EL (cell line): ENCODE data around the gene USP12.
A peak's percentile ranks its signal among the peaks of the same experiment; 100 is the strongest.
"Not testable (repeated sequence)": the region's sequence is repeated elsewhere in the genome, so short reads cannot be mapped to it uniquely, and the experiment has no call there.

Experiments
- DNase-seq: peaks from one replicate; pipeline ENCODE4 v3.0.0-alpha.2; 2016

Gene USP12

DNA sequence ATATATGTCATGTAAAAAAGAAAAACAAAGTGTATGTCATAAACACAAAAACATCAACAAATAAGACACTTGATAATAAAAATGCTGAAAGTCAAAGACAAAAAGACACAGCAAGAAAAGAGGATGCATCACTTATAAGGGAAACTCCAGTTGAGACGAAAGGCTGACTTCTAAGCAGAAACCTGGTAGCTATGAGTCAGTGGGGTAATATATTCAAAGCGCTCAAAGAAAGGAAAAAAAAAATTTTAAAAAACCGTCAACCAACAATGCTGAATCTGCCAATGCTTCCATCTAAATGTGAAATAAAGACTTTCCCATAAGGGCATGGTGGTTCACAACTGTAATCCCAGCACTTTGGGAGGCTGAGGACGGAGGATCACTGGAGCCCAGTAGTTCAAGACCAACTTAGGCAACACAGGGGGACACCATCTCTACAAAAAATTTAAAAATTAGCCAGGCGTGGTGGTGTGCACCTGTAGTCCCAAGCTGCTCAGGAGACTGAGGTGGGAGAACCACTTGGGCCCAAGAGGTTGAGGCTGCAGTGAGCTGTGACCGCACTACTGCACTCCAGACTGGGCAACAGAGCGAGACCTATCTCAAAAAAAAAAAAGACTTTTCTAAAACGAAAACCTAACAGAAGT lies 24.0 kb downstream of the USP12 start:
- no peak for DNase-seq

DNA sequence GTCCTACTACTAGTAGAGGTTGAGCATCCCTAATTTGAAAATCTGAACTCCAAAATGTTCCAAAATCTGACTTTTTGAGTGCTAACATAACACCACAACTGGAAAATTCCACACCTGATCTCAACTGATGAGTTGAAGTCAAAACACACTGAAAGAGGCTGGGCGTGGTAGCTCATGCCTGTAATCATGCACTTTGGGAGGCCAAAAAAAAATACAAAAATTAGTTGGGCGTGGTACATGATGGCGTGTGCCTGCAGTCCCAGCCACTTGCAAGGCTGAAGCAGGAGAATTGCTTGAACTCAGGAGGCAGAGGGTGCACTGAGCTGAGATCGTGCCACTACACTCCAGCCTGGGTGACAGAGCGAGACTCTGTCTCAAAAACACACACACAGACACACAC lies 29.9 kb downstream of the USP12 start:
- no peak for DNase-seq

- not testable (repeated sequence) for DNase-seq
Observed at GRCh38 chr13:27141159-27141558, 30.5 kb downstream of the USP12 start.

- DNase-seq, result no peak
Observed at GRCh38 chr13:27140060-27140459, 31.6 kb downstream of the USP12 start.

DNA sequence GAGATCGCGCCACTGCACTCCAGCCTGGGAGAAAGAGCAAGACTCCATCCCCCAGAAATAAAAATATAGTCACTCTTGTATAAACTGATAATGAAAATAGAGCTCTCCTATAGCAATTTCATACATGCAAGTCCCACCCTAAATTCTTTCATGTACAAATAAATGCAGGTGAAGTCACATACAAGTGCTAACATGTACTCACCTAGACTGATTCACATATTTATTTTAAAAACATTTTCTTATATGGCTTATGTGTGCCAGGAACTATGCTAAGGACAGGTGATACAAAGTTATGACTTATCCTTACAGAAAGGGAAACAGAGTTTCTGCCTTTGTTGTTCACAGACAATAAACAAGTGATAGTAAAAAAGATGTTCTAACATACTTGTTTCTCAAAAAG lies 32.0 kb downstream of the USP12 start:
- DNase-seq, result no peak

- no peak for DNase-seq
Observed at GRCh38 chr13:27138457-27139093, 33.0 kb downstream of the USP12 start.

DNA sequence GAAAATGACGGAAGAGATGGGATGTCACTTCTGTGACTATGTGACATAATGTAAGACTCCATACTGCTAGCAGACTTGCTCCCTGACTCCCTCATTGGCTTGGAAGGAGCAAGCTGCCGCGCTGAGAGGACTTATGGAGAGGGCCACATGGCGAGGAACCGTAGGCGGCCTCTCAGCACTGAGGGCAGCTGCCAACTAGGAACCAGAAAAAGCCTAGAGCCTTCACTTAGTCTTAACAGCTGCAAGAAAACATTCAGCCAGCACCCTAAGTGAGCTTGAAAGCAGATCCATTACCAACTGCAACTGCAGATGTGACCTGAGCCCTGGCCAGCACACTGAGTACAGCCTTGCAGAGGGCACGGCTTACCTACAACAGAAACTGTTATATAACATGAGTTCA lies 33.9 kb downstream of the USP12 start:
- no peak for DNase-seq

DNA sequence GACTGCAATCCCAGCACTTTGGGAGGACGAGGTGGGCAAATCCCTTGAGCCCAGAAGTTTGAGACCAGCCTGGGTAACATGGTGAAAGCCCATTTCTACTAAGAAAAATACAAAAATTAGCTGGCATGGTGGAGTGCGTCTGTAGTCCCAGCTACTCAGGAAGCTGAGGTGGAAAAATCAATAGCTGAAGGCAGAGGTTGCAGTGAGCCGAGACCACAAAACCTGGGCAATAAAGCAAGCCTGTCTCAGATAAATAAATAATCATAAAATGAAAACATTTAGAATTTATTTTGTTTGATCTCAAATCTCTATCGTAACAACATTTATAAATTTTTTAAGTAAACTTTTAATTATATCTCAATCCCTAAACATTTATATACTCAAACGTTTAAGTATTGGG lies 36.6 kb downstream of the USP12 start:
- no peak for DNase-seq

DNA sequence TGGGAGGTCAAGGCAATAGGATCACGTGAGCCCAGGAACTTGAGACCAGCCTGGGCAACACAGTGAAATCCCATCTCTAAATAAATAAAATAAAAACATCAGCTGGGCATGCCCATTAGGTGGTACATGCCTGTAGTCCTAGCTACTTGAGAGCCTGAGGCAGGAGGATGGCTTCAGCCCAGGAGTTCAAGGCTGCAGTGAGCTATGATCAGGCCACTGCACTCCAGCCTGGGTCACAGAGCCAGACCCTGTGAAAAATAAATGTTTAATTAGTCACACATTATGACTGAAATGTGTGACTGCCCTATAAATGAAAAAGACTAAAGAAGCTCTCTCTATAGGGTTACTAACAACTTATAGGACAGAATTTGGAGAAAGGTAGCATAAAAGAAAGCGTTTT lies 37.7 kb downstream of the USP12 start:
- DNase-seq, result peak; percentile 23

DNA sequence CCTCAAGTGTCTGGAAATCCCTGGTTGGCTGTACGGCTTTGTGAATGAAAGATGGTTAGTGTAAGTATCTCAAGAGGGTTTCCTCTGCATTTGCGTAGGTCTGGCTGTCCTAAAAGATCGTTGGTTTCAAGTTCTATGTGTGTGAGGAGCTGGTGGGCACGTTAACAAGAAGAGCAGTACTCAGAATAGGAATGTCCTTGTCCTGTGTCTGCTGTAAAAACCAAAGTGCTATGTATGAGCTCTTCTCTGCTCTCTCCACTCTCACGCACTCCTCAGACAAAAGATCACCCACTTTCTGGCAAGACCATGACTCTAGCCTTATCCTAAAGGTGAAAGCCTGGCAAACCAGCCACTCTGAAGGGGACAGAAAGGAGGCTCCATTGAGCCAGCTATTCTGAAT lies 39.1 kb downstream of the USP12 start:
- no peak for DNase-seq

DNA sequence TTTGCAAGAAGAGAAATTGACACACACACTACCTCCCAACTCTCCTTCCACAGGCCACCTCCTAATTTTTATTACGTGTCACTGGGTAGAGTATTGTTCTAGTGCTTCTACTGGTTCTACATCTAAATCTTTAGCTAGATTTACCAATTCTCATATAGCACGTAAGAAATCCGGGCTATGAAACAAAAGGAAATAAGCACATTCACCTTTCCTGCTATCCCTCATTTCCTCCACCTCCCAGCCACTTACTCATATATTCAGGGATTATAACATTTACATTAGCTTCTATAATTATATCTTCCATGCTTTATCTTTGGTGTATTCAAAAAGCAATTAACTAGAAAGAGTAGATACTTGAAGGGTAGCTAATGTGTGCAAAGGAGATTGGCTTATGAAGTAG lies 39.7 kb downstream of the USP12 start:
- DNase-seq, result no peak

- DNase-seq, result peak; percentile 18
Observed at GRCh38 chr13:27130979-27131623, 40.5 kb downstream of the USP12 start.

GRCh38 chr13:27130223-27130978 lies 41.2 kb downstream of the USP12 start:
- DNase-seq, result peak; percentile 46

DNA sequence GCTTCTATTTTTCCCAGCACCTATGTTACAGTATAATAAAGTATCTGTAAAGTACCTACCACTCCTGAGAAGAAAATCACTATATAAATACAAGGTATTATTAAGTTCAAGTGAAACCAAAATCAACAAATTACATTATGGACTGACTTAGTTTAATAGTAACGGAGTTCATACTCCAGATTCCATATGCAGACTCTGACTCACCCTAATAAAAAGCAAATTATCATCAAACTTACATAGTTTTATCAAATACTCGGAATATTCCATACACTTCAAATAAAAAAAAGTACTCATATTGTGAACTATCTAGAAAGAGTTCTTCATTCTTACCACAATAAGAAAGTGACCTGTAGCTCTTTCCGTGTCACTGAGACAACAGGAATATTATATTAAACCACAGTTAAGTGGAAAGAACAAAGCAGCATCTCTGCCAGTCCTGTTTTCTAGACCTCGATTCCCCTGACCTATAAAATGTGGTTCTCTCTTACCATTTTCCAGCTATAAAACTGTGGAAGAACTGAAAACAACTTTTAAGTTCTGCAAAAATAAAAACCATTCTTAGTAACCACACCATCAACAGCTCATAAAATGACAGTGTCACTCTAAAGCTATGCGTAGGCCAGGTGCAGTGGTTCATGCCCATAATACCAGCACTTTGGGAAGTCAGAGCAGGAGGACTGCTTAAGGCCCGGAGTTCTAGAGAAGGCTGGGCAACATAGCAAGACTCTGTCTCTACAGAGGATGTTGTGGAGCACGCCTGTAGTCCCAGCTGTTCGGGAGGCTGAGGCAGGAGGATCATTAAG lies 42.6 kb downstream of the USP12 start:
- DNase-seq, result peak; percentile 36

DNA sequence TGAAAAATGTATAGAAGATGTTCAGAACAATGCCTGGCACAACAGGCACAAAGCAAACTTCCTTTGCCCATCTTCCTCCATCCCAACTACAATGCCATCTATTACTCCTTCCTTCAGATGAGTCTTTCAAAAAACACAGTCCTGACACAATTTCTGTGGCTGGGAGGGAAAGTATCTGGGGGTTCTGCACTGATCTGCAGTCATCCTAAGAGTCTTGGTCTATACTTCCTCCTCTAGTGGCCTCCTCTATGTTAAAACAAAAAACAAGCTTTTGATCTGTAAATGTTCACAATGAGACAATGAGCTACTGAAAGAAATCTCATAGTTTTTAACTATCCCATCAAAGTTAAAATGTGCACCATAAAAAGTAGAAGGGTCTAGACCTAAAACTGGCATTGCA lies 44.8 kb downstream of the USP12 start:
- no peak for DNase-seq

DNA sequence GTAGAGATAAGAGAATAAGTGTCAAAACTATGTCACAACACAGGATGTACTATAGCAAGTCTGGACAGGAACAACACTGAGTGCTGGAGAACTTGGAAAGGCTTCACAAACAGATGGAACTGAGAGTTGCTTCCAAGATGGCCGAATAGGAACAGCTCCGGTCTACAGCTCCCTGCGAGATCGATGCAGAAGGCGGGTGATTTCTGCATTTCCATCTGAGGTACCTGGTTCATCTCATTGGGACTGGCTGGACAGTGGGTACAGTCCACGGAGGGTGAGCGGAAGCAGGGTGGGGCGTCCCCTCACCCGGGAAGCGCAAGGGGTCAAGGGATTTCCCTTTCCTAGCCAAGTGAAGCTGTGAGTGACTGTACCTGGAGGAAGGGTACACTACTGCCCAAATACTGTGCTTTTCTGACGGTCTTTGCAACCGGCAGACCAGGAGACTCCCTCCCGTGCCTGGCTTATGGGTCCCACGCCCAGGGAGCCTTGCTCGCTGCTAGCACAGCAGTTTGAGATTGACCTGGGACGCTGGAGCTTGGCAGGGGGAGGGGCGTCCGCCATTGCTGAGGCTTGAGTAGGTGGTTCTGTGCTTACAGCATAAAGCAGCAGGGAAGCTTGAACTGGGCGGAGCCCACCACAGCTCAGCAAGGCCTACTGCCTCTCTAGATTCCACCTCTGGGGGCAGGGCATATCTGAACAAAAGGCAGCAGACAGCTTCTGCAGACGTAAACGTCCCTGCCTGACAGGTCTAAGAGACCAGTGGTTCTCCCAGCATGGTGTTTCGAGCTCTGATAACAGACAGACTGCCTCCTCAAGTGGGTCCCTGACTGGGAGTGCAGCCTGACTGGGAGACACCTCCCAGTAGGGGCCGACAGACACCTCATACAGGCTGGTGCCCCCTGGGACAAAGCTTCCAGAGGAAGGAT lies 46.0 kb downstream of the USP12 start:
- no peak for DNase-seq

GRCh38 chr13:27124571-27124970 lies 47.0 kb downstream of the USP12 start:
- DNase-seq, result no peak

DNA sequence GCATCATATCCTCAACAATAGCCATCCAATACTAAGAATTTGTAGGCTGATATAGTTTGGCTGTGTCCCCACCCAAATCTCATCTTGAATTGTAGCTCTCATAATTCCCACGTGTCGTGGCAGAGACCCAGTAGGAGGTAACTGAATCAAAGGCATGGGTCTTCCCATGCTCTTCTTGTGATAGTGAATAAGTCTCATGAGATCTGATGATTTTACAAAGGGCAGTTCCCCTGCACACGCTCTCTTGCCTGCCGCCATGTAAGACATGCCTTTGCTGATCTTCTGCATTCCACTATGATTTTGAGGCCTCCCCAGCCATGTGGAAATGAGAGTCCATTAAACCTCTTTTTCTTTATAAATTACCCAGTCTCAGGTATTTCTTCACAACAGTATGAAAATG lies 48.2 kb downstream of the USP12 start:
- DNase-seq, result not testable (repeated sequence)

DNA sequence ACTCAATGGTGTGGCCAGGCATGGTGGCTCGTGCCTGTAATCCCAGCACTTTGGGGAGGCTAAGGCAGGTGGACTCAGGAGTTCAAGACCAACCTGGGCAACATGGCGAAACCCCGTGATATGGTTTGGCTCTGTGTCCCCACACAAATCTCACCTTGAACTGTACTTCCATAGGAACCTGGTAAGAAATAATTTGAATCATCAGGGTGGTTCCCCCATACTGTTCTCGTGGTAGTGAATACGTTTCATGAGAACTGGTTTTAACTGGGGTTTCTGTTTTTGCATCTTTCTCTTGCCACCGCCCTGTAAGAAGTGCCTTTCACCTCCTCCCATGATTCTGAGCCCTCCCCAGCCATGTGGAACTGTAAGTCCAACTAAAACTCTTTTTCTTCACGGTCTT lies 49.6 kb downstream of the USP12 start:
- no peak for DNase-seq

DNA sequence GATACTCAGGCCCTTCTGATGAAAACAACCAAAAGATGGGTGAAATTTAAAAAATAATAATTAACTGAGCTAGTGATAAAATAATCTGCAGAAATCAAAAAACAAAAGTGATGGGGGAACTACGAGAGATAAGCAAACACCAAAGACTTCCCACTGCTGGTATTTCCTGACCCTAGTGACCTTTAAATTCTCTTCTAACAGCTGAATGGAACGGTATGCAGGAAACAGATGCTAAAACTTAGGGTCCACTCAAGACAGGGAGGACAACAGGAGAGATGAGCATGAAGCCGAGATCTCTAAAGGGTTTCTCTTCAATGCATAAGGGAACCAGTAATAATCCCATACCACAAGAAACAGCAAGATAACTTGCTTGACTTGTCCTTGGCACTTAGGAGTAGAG lies 50.8 kb downstream of the USP12 start:
- peak; percentile 49 for DNase-seq

GRCh38 chr13:27120011-27120410 lies 51.6 kb downstream of the USP12 start:
- peak; percentile 17 for DNase-seq
